ENCODE measurements around the gene NUDCD3. TPM values are rescaled to one million over a fixed set of nuclear protein-coding genes. Genes with fewer than 3 reads are reported as not detected.
A peak's percentile ranks its signal among the peaks of the same experiment; 100 is the strongest.

Gene NUDCD3
- total and polyA plus RNA-seq, 2 of the 8 experiments (the other 6 are each of a cell fraction or from before 2014, with no cell fraction given) = 35.2 to 93.7 TPM

DNA sequence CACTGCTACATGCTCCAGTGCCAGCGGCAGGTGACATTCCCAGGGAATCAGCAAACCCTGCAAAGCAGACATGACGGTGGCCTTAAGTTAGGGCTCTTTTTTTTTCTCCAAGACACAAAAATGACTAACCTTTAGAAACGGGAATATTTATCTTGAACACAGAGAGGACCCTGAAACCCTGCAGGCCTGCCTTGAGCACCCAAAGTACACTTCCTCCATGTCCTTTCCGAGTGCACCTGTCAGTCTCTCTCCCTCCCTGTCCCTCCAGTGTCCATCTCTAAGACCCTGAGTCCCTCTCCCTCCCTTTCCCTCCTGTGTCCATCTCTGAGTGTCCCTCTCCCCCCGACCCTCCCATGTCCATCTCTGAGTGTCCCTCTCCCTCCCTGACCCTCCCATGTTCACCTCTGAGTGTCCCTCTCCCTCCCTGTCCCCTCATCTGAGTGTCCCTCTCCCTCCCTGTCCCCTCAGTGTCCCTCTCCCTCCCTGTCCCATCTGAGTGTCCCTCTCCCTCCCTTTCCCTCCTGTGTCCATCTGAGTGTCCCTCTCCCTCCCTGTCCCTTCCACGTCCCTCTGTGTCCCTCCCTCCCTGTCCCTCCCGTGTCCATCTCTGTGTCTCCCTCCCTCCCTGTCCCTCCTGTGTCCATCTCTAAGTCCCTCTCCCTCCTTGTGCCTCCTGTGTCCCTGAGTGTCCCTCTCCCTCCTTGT is 113.9 kb downstream of the NUDCD3 start:
- Histone ChIP-seq H2BK120ac (replicated peaks; ENCODE audit: low read depth, low read length) (no peak overlapping the region), H3K23ac (ENCODE audit: insufficient read length) (no peak overlapping the region), H3K4me3 (ENCODE audit: extremely low read depth in 1 of 4, insufficient read depth in 2 of 4, low read depth in 3 of 4, low read length in 4 of 4) (no peak overlapping the region), H2BK12ac (ENCODE audit: low read depth, low read length) (no peak overlapping the region), H3K79me2 (ENCODE audit: control insufficient read depth in 1 of 2, insufficient read depth in 2 of 2, low read length in 2 of 2) (no peaks in the 10 kb centered on the region), H2AFZ (ENCODE audit: low read length) (no peak overlapping the region), H4K5ac (ENCODE audit: insufficient read length, low read depth, low read length) (no peak overlapping the region), H3K14ac (ENCODE audit: insufficient read length) (no peak overlapping the region), H4K20me1 (replicated peaks in 1 of 2; ENCODE audit: control insufficient read depth in 1 of 2, insufficient read depth in 2 of 2, low read length in 2 of 2) (peaks cover 0 to 12% of the 10 kb centered on the region in 2 experiments), H3K4me1 (replicated peaks in 1 of 4; ENCODE audit: control insufficient read depth in 3 of 4, insufficient read depth in 4 of 4, low read length in 3 of 4) (no peaks in the 10 kb centered on the region), H3K27me3 (replicated peaks in 1 of 4; ENCODE audit: control insufficient read depth in 3 of 4, extremely low read depth in 1 of 4, insufficient read depth in 3 of 4, low read length in 3 of 4) (peaks cover 0 to 2% (median 0%) of the 10 kb centered on the region in 4 experiments; a peak in 4 of 7 replicates), H2BK20ac (ENCODE audit: low read length) (no peak overlapping the region), H4K91ac (replicated peaks; ENCODE audit: insufficient read length, low read length) (no peak overlapping the region), H3K27ac (ENCODE audit: low read depth, low read length) (no peak overlapping the region), H3K23me2 (ENCODE audit: low read depth, low read length) (peaks cover 2% of the 10 kb centered on the region; the same call in 1 of the 2 replicates), H3K9ac (replicated peaks in 1 of 4; ENCODE audit: extremely low read depth in 1 of 4, low read depth in 3 of 4, low read length in 3 of 4) (no peak overlapping the region), H3K4ac (replicated peaks; ENCODE audit: insufficient read length, low read depth, low read length) (no peak overlapping the region), H3K18ac (ENCODE audit: extremely low read depth, low read length) (no peak overlapping the region), H3K79me1 (ENCODE audit: low read depth, low read length) (no peaks in the 10 kb centered on the region), H3K9me3 (ENCODE audit: insufficient read depth in 2 of 2, low read depth in 1 of 2, low read length in 1 of 2) (no peaks in the 10 kb centered on the region), H2AK5ac (ENCODE audit: low read depth, low read length) (peak overlapping the region; percentile 39; the same call in 1 of the 2 replicates), H3K56ac (replicated peaks; ENCODE audit: insufficient read length, low read depth, low read length) (no peak overlapping the region), H2BK5ac (ENCODE audit: low read depth, low read length) (no peak overlapping the region), H3K36me3 (ENCODE audit: control insufficient read depth in 2 of 4, insufficient read depth in 4 of 4, low read length in 3 of 4) (no peaks in the 10 kb centered on the region), H2BK15ac (ENCODE audit: low read length) (no peak overlapping the region), H3K4me2 (ENCODE audit: insufficient read depth in 1 of 2, low read depth in 2 of 2, low read length in 2 of 2) (no peak overlapping the region), H4K8ac (ENCODE audit: extremely low read depth, insufficient read depth, low read length) (no peak overlapping the region)
- TF ChIP-seq POLR2AphosphoS5 (IDR thresholded peaks at IDR 0.05; ENCODE audit: low read depth, low read length) = peak; percentile 22; the same call in 1 of the 2 replicates
- TF ChIP-seq FOSL1 (IDR thresholded peaks at IDR 0.05; ENCODE audit: insufficient read depth, low read depth, low read length) = no peak
- DNase-seq (ENCODE audit: low read depth in 1 of 2, low spot score in 2 of 2) (no peak), FAIRE-seq (no peak)
- POLR2A ChIA-PET (ENCODE audit: partially characterized antibody) = no interaction called here
- CTCF ChIA-PET (ENCODE audit: partially characterized antibody) = interaction anchor here (0.8 to 2.2 kb wide), 4 partner anchors 9 to 55 kb away, joined by 3 to 9 read pairs (median 5); no protein-coding TSS in a partner anchor
- 63% methylated on average over 4 of the region's 7 CpGs; no CpG with 5 or more reads in 1 of the 2 experiments for WGBS, 2 experiments (ENCODE audit: extremely low coverage in 1 of 2, insufficient coverage in 1 of 2, insufficient read length in 1 of 2, insufficient replicate concordance in 2 of 2, low coverage in 1 of 2, low lambda C conversion rate in 2 of 2, missing lambda C conversion rate in 1 of 2)

Measured in H1 (cell line).